IPS-18c (cell line): ENCODE measurements around the gene RSPH6A.
"Not testable (repeated sequence)": the region's sequence is repeated elsewhere in the genome, so short reads cannot be mapped to it uniquely, and the experiment has no call there.

Experiments used
- H3K4me3 ChIP-seq: 2 replicates; pipeline ENCODE4 v1.7.0; 2013; ENCODE audit warnings: low read depth, mild to moderate bottlenecking, low read length, moderate library complexity; ENCODE audit not compliant: insufficient read depth
- H3K9me3 ChIP-seq: one replicate; pipeline ENCODE4 v1.6.1; 2013; ENCODE audit warnings: mild to moderate bottlenecking, low read length, moderate library complexity; ENCODE audit not compliant: control insufficient read depth, insufficient read depth

The RSPH6A gene

DNA sequence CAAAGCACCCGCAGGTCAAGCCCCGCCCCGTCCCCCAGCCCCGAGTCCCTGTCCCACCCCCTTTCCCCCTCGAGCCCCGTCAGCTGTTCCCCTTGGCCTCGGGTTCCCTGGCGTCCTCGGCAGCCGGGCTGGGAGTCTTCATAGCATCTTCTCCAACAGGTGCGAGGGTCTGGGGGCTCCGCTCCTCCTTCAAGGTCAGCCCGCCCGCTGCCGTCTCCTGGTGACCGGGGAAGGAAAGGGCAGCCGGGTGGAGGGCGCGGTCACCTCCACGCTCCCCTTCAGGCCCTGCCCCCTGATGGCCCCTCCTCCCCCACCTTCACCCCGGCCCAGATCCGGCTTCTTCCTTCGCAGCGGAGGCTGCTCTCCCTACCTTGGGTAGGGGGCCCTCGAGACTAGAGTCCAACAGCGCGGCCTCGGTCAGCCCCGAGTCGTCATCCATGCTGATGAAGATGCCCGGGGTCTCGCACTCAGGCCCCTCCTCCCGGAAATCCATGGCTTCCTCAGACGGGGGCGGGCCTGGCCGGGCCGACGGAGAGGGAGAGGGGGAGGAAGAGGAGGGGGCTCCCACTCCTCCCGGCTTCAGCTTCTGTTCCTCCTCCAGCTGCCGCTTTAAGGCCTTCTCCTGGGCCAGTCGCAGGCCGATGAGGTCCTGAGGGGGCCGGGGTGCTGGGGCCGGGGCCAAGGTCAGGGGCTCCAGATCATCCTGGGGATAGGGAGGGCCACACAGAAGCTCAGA lies 541 bp upstream of the RSPH6A start:
- no peaks in the 10 kb centered on the region for H3K9me3 ChIP-seq
- peak overlapping the region; percentile 77 for H3K4me3 ChIP-seq

DNA sequence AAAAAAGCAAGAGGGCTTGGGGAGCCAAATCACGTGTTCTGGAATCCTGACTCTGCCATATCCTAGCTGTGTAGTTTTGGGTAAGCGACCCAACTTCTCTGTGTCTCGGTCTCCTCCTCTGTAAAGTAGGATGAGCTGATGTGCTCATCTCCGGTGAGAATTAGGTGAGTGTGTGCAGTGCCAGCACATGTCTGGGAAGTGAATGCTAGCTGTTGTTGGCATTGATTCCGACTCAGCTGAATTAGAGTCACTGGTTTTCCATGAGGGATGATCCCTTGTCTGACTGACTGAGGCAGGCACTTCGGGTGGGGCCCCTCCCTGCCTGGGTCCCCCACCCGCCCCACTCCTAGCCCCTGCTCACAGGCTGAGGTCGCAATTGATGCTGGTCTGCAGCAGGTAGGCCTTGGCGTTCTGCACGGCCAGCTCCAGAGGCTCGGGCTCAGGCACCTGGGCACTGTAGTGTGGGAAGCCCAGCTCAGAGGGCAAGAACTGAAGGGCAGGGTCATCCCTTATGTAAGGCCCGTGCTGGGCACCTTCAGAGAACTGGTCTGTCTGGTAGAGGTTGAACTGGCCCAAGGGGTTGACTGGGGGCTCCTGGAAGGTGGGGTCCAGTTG lies 835 bp downstream of the RSPH6A start:
- peak overlapping the region; percentile 77; the same call in 1 of the 2 replicates for H3K4me3 ChIP-seq

DNA sequence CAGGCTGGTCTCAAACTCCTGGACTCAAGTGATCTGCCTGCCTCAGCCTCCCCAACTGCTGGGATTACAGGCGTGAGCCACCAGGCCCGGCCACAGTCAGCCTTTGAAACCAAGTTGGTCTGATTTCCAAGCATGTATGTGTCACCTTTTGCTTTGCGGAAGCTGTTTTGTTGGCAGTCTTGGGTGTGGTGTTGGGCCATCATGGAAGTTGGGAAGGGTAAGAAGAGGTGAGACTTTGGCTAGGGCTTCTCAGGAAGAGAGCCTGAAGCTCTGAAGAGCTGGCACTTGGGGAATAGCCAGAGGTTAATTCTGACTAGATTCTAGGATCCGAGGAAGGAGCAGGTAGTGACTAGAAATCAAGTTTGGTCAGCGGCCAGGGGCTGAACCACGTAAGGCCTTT lies 2.8 kb downstream of the RSPH6A start:
- Histone ChIP-seq H3K4me3 (no peak overlapping the region), H3K9me3 (no peaks in the 10 kb centered on the region)

More for the DNA sequence above, 835 bp downstream of the RSPH6A start:
- H3K9me3 ChIP-seq, result no peaks in the 10 kb centered on the region

DNA sequence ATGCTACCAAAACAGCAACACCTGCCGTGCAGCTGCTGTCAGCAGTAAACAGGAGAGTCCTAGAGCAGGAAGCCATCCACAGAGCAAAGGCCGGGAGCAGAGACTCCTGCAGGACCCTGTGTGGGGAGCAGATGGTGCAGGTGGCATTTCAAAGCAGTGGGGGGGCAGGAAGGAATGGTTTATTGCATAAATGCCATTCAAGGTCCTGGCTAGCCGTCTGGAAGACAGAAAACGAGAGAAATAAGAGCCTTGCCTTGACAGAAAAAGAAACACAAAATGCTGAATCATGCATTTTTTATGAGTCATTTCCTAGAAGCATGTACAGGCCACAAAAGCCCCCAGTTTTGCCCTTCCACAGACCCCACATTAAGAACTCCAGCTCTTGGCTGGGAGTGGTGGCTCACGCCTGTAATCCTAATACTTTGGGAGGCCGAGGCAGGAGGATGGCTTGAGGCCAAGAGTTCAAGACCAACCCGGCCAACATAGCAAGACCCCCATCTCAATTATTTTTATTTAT lies 5.4 kb downstream of the RSPH6A start:
- no peak overlapping the region for H3K4me3 ChIP-seq
- no peaks in the 10 kb centered on the region for H3K9me3 ChIP-seq

DNA sequence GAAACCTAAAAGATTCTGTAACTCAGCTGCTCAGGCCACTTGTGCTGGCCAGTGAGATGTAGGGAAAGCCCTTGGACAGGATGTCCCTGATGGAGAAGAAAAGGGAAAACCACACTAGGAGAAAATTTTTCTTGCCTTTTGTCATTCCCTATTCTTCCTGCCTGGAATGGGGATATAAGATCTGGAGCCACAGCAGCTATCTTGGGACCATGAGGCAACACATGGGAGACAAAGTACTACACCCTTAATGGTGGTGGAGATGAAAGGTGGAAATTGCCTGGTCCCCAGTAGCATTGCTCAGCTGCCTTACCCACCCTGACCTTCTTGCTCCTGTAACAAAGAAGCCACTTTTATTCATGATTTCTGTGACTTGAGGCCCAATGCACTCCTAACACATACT lies 9.4 kb downstream of the RSPH6A start:
- no peak overlapping the region for H3K4me3 ChIP-seq
- H3K9me3 ChIP-seq, result no peaks in the 10 kb centered on the region

DNA sequence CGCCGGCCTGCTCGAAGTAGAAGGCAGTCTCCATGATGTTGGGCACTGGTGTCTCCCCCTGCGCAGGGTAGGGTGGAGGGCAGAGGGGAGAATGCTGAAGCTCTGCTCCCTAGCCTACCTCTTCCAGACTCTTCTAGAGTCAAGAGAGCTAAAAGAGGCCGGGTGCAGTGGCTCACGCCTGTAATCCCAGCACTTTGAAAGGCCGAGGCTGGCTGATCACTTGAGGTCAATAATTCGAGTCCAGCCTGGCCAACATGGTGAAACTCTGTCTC lies 10.2 kb downstream of the RSPH6A start:
- Histone ChIP-seq H3K9me3 (no peaks in the 10 kb centered on the region), H3K4me3 (no peak overlapping the region)

DNA sequence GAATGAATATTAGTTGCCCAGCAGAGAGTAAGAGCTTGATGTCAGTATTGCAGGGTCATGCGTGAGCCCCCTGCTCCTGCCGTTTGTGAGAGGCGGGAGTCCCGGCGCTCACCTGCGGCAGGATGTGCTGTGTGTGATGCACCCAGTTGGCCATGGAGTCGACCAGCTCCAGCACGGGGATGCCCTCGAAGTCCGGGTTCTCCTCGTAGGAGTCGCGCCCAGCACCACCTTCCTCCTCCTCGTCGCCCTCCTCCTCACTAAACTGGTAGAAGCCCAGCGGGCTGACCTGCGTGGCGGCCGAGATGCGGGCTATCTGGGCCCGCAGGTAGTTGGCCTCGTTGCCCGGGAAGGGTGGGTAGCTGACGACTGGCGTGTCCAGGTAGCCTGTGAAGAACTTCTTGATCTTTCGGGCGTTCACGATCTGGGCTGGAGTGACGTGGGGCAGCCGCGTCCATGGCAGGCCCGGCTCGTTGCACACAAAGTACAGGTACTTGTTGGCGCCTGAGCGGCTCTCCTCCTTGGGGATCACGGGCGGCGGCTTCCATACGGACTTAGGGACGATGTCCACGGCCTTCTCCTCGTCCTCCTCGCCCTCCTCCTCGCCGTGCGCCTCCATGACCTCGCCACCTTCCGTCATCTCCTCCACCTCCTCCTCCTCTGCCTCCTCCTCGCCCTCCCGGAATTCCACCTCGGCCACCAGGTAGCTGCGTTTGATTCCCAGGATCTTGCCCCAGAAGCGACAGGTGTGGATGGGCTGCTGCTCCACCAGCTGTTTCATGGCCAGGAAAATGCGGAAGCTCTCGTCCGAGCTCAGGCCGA lies 10.8 kb downstream of the RSPH6A start:
- H3K4me3 ChIP-seq, result no peak overlapping the region
- H3K9me3 ChIP-seq, result no peaks in the 10 kb centered on the region

DNA sequence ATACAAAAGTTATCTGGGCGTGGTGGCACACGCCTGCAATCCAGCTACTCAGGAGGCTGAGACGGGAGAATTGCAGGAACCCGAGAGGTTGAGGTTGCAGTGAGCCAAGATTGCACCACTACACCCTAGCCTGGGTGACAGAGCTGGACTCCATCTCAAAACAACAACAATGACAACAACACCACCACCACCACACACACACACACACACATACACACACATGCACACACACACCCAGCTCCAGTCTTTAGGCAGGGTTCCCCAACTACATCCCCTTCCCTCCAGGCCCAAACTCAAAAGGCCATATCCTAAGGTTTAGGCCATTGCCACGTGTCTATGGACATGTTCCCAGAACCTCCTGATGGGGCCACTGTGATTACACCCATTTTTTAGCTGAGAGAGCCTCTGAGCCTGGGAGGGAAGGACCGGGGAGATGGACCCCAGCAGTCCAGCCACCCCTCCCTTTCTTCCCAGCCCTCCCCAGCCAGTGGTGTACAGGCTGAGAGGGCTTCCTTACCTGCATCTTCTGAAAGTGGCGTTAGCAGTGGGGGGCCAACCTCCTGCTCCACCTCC lies 13.4 kb downstream of the RSPH6A start:
- Histone ChIP-seq H3K9me3 (no peaks in the 10 kb centered on the region), H3K4me3 (no peak overlapping the region)

DNA sequence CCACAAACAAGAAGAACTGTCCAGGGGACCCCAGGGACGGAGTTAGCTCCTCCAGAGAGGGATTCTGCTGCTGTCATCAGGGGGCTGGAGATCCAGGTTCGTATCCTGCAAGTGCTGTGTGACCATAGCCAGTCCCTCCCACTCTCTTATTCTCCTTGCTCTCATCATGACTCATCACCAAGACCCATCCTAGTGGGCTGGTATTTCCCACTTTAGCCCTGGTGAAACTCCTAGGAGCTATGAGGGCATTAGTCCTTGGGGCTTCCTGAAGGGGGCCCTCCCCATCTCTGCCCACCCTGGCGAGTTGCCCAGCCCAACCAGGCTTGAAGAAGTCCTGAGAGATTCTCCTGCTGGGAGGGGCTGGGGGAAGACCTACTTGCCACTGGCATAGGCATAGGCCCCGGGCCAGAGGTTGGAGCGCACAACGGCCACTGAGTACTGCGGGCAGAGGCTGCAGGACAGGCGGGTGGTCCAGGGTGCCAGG lies 15.0 kb downstream of the RSPH6A start:
- no peak overlapping the region for H3K4me3 ChIP-seq
- H3K9me3 ChIP-seq, result no peaks in the 10 kb centered on the region

DNA sequence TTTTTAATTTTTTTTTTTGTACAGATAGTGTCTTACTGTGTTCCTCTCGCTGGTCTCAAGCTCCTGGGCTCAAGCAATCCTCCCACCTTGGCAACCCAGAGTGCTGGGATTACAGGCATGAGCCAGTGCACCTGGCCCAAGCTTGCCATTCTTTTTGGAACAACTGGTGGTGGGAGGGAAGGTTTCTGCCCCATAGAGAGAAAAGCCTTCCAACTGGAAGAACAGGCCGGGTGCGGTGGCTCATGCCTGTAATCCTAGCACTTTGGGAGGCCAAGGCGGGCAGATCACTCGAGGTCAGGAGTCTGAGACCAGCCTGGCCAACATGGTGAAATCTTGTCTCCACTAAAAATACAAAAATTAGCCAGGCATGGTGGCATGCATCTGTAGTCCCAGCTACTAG lies 15.6 kb downstream of the RSPH6A start:
- not testable (repeated sequence) for H3K4me3 ChIP-seq, H3K9me3 ChIP-seq

DNA sequence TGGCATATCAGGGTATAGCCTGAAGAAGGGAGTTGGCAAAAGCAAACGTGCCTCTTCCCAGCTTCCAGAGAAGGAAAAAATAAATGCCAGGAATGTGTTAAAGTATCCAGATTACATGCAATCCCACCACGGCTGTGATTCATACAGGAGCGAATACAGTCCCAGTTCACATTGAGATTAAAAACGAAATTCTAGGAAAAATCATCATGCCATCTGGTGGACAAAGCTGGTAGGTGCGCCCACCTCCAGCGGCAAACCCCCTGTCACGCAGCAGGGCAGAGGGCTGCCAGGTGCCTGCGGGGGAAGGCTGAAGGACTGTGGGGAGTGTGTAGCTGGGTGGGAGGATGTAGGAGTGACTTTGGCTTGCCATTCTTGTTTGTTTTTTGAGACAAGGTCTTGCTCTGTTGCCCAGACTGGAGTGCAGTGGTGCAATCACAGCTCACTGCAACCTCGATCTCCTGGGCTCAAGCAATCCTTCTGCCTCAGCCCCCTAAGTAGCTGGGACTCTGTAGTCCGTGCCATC lies 16.1 kb downstream of the RSPH6A start:
- Histone ChIP-seq H3K9me3 (no peaks in the 10 kb centered on the region), H3K4me3 (no peak overlapping the region)

DNA sequence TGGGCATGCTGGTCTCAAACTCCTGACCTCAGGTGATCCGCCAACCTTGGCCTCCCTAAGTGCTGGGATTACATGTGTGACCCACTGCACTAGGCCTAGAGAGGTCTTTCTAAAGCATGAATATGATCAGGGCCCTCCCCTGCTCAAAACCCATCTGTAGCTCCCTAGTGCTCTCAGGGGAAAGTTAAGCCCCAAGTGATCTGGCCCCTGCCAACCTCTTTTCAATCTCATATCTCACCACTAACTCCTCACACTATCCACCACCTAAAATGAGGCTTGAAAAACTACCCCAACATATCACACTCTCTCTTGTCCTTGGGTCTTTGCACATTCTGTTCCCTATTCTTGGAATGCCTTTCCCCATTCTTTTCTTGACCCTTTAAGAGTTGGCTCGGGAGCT lies 20.5 kb downstream of the RSPH6A start:
- Histone ChIP-seq H3K4me3 (no peak overlapping the region), H3K9me3 (no peaks in the 10 kb centered on the region)

DNA sequence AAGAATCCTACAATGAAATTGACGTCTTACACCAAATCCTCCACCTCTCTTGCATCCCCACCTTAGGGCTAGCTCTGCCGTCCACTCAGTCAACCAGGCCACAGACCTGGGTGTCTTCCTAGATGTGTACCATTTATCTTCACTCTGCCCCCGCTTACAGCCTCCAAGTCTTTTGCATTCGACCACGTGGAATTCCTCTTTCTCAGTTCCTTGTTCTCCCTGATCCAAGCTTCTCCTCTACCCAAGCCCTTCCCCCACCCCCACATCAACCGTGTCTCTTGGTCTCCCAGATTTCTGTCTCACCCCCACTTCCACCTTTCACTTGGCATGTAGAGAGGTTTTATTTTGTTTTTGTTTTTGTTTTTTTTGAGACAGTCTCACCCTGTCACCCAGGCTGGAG lies 21.2 kb downstream of the RSPH6A start:
- no peak overlapping the region for H3K4me3 ChIP-seq
- no peaks in the 10 kb centered on the region for H3K9me3 ChIP-seq

DNA sequence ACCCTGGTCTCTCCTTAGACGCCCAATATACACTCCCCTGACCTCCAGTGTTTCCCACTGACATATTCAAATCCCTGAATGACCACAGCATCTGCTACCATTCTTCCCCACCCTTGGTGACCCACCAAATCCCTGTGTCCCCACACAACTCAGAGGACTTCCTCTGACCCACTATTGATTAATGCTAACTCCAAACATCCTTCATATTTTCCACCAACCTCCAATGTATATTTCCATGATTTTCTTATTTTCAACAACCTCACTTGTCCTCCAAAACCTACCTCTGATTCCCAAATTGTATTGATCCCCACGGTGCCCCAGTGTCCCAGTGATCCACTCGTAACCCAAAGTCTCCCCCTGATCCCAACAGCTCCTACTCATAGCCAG lies 21.9 kb downstream of the RSPH6A start:
- H3K9me3 ChIP-seq, result no peaks in the 10 kb centered on the region
- H3K4me3 ChIP-seq, result no peak overlapping the region

DNA sequence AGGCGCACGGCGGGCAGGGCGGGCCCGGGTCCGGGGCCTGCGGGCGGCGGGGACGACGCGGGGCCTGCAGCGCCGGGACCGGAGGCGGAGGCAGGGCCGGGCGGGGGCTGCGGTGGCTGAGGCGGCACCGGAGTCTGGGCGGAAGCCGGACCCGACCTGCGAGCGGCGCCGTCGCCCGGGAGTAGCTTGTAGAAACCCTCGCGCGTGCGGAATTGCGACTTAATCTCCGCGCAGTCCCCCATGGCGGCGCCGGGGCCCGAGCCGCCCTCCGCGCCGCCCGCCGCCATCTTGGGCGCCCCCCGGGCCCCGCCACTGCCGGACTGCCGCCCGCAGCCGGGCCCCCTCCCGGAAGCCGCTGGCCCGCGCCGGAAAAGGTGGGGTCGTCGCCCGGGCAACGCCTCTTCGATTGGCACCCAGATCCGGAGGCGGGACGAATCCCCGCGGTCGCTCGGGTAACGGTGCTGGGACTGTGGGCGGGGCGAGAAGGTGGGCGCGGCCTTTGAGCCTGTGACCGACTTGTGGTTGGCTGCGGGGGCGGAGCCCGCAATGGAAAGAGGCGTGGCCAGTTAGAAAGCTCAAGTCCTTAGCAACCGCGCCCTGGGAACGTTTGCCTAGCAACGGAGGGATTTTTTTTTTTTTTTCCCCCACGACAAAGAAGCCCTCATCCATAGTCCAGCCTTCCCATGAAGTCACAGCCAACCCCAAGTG lies 22.5 kb downstream of the RSPH6A start, which contains the start of gene DMWD:
Gene DMWD (minus strand): TSS at position 376 of the 708 bp plus-strand sequence. CDS start 89 bp downstream, at position 287.
- H3K4me3 ChIP-seq, result peak within 1 kb of the TSS; percentile 91
- H3K9me3 ChIP-seq, result no peaks in the 10 kb centered on the region

DNA sequence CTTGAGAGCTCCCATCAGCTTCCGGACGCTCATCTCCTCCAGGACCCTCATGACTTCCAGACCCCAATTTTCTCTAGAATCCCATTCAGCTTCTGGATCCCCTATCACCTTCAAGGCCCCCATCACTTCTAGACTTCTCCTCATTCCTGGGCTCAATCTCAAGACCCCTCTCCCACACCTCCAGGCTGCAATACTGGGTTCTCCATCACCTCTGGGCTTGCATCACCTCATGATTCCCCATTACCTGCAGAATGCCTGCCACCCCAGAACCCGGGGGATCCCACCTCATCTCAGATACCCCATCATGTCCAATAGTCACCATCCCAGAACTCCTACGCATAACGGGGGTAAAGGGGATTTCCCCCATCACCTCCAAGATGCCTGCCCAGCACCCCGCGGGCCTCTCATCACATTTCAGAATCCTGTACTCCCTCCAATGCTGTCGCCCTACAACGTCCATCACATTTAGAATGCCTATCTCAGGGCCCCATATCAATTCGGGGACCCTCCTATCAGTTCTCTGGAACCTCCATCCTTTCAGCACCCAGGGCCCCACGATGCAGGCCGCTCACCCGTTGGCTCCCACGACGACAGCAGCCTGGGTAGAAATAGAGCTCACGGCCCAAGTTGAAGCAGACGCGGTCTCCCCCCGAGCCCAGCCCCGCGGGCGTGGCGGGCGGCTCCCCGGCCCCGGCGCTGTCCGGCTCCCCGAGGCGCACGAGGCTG lies 23.2 kb downstream of the RSPH6A start:
- Histone ChIP-seq H3K9me3 (no peaks in the 10 kb centered on the region), H3K4me3 (peak overlapping the region; percentile 91)
